ENCODE data around the gene APOD. TPM values are rescaled to one million over a fixed set of nuclear protein-coding genes. Genes with fewer than 3 reads are reported as not detected.

The APOD gene
- total and polyA plus RNA-seq, 9 of the 15 experiments (the other 6 are each of a cell fraction or from before 2014, with no cell fraction given), result 0.18 to 0.50 (median 0.35) TPM; not detected in 1

DNA sequence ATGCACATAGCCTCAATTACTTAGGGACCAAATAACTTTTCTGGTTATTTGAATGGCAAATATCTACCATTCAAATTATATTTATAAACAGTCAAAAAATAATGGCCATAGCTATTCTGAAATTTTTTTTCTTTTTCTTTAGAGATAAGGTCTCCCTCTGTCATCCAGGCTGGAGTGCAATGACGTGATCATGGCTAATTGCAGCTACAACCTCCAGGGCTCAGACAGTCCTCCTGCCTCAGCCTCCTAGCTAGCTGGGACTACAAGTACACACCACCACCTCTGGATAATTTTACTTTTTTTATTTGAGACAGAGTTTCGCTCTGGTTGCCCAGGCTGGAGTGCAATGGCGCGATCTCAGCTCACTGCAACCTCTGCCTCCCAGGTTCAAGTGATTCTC lies 57.2 kb downstream of the APOD start:
- H3K27ac ChIP-seq (ENCODE audit: extremely low read depth, low read depth, low read length), result no peak overlapping the region
- no peaks in the 10 kb centered on the region for H4K20me1 ChIP-seq (replicated peaks; ENCODE audit: control insufficient read depth, insufficient read depth, low read length)
- ATAC-seq (peak; percentile 71), FAIRE-seq (no peak), DNase-seq (ENCODE audit: extremely low read depth in 1 of 4, low spot score in 3 of 4) (peak in 1 of 4 experiments; percentile 20)
- peaks cover 4 to 5% of the 10 kb centered on the region in 2 experiments; a peak in 1 of 5 replicates for H3K4me1 ChIP-seq (replicated peaks in 1 of 2; ENCODE audit: control insufficient read depth in 2 of 2, insufficient read depth in 2 of 2, low read length in 2 of 2)
- in situ Hi-C loops (cut with MboI), result loop anchor here (10.0 kb wide), 1 partner anchor 842 kb away; the partner anchor contains the start of gene FAM43A
- H3K36me3 ChIP-seq (ENCODE audit: control insufficient read depth, insufficient read depth, low read length), result peaks cover 41% of the 10 kb centered on the region; the same call in 2 of the 3 replicates
- no peak overlapping the region for H2AFZ ChIP-seq (ENCODE audit: low read depth, low read length)
- ChIA-PET POLR2A (interaction anchor here (0.5 to 3.0 kb wide), 5 partner anchors 9 to 255 kb away, joined by 3 to 22 read pairs (median 6); partner anchors contain the start of genes PPP1R2 and XXYLT1), CTCF (ENCODE audit: low intra/inter-chr PET ratio) (interaction anchor here (1.1 kb wide), 1 partner anchor 255 kb away, joined by 3 read pairs; no protein-coding TSS in a partner anchor)
- no peak overlapping the region for H3K4me2 ChIP-seq (ENCODE audit: insufficient read depth, low read length)
- intact Hi-C loops (cut with micrococcal nuclease), result loop anchor here (10.0 kb wide), 1 partner anchor 82 kb away; the partner anchor contains the start of gene ACAP2
- TF ChIP-seq LCOR (CRISPR knock-in tag; IDR thresholded peaks at IDR 0.05), result no peak
- TF ChIP-seq ARID1B (IDR thresholded peaks at IDR 0.05), result 0 out of 2 replicates have a peak, but pooled peaks have one; percentile 2
- peak; percentile 39 for TF ChIP-seq CREM (IDR thresholded peaks at IDR 0.05; ENCODE audit: low read depth)
- TF ChIP-seq, protein P1, sequence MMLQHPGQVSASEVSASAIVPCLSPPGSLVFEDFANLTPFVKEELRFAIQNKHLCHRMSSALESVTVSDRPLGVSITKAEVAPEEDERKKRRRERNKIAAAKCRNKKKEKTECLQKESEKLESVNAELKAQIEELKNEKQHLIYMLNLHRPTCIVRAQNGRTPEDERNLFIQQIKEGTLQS (IDR thresholded peaks at IDR 0.05), result peak; percentile 15; the same call in 1 of the 2 replicates
- TF ChIP-seq, protein P1 (CRISPR knock-in tag; conservative IDR thresholded peaks at IDR 0.05), result no peak
- no peak for TF ChIP-seq PYGO2 (tag; IDR thresholded peaks at IDR 0.05)
- peak; percentile 55; the same call in 1 of the 2 replicates for TF ChIP-seq ATF7 (IDR thresholded peaks at IDR 0.05)
- TF ChIP-seq ZNF584 (CRISPR knock-in tag; IDR thresholded peaks at IDR 0.05; ENCODE audit: low read depth), result no peak
- TF ChIP-seq CCNT2 (IDR thresholded peaks at IDR 0.05; ENCODE audit: borderline replicate concordance, extremely low read depth, insufficient read length, low read depth, low read length), result no peak
- no peak for TF ChIP-seq MEIS2 (IDR thresholded peaks at IDR 0.05; ENCODE audit: partially characterized antibody)
- TF ChIP-seq ZNF384 (IDR thresholded peaks at IDR 0.05; ENCODE audit: low read depth, low read length), result peak; percentile 63; the same call in 1 of the 2 replicates
- H3K4me3 ChIP-seq, result no peak overlapping the region
- H3K9me1 ChIP-seq (ENCODE audit: control insufficient read depth, insufficient read depth, low read length), result no peaks in the 10 kb centered on the region
- H3K79me2 ChIP-seq (ENCODE audit: control insufficient read depth, insufficient read depth, low read length), result peaks cover 7% of the 10 kb centered on the region; the same call in 2 of the 3 replicates
- no TSS peak for BruUV-seq (replicated peaks)
- WGBS (ENCODE audit: insufficient coverage, low coverage, missing lambda C conversion rate), result 60% methylated on average over 2 of the region's 4 CpGs
- no peaks in the 10 kb centered on the region for H3K27me3 ChIP-seq (ENCODE audit: control insufficient read depth in 2 of 2, insufficient read depth in 2 of 2, low read length in 2 of 2)
- no peak overlapping the region for H3K9ac ChIP-seq (ENCODE audit: insufficient read depth in 1 of 2, low read depth in 2 of 2, low read length in 2 of 2)
- H3K9me3 ChIP-seq (replicated peaks; ENCODE audit: control insufficient read depth, insufficient read depth, low read depth, low read length), result no peaks in the 10 kb centered on the region
